ENCODE measurements around the gene PLCB1.
"Not testable (repeated sequence)": the region's sequence is repeated elsewhere in the genome, so short reads cannot be mapped to it uniquely, and the experiment has no call there.

PLCB1 gene

DNA sequence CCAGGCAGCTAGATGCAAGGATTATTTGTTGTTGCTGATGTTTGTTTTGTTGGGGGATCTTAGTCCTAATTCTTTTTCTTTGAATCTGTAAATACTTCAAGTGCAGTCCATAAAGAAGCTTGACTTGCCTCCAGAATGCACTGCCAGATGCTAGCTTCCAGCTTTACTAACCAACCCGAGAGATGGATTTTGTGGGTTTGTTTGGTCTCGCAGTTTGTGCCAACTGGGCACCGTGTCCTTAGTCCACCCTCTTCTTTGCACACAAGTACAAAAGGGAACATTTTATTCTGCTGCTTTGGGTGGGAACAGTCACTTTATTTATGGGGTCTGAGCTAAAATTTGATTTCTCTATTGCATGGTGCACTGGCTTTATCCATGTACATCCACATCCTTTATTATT lies 212.0 kb downstream of the PLCB1 start:
- H3K4me3 ChIP-seq (ENCODE audit: low read depth in 1 of 2, low read length in 2 of 2) = no peak overlapping the region
- peaks cover 0 to 35% of the 10 kb centered on the region in 2 donors for H3K4me1 ChIP-seq (ENCODE audit: control insufficient read depth in 1 of 2, insufficient read depth in 2 of 2, low read length in 2 of 2)
- H3K36me3 ChIP-seq (ENCODE audit: control insufficient read depth in 1 of 2, insufficient read depth in 2 of 2, low read length in 2 of 2) = no peaks in the 10 kb centered on the region
- H3K27me3 ChIP-seq (ENCODE audit: low read depth, low read length) = no peaks in the 10 kb centered on the region
- no peaks in the 10 kb centered on the region for H3K9me3 ChIP-seq (ENCODE audit: control insufficient read depth in 1 of 2, low read length in 2 of 2)
- no peak overlapping the region for H3K27ac ChIP-seq (ENCODE audit: low read length)

DNA sequence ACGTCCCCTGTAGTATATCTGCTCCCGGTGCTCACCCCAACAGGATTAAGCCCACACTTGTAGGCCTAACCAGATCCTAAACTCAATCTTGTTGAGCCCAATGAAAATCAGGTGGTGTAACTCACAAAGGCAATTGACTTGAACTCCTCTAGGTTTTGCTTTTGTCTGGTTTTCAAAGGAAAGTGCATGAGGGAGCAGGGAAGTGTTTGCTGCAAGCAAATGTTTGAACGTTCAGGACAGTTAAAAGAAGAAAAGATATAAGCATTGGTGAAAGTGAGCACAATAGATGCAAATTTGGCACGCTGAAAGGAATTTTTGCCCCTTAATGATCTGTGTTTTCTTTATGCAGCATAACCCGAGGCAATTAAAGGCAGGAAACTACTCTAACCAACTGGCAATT lies 212.6 kb downstream of the PLCB1 start:
- no peaks in the 10 kb centered on the region for H3K36me3 ChIP-seq (ENCODE audit: control insufficient read depth in 1 of 2, insufficient read depth in 2 of 2, low read length in 2 of 2)
- H3K4me1 ChIP-seq (ENCODE audit: control insufficient read depth in 1 of 2, insufficient read depth in 2 of 2, low read length in 2 of 2) = peaks cover 0 to 35% of the 10 kb centered on the region in 2 donors
- no peak overlapping the region for H3K4me3 ChIP-seq (ENCODE audit: low read depth in 1 of 2, low read length in 2 of 2)
- no peak overlapping the region for H3K27ac ChIP-seq (ENCODE audit: low read length)
- no peaks in the 10 kb centered on the region for H3K27me3 ChIP-seq (ENCODE audit: low read depth, low read length)
- no peaks in the 10 kb centered on the region for H3K9me3 ChIP-seq (ENCODE audit: control insufficient read depth in 1 of 2, low read length in 2 of 2)

DNA sequence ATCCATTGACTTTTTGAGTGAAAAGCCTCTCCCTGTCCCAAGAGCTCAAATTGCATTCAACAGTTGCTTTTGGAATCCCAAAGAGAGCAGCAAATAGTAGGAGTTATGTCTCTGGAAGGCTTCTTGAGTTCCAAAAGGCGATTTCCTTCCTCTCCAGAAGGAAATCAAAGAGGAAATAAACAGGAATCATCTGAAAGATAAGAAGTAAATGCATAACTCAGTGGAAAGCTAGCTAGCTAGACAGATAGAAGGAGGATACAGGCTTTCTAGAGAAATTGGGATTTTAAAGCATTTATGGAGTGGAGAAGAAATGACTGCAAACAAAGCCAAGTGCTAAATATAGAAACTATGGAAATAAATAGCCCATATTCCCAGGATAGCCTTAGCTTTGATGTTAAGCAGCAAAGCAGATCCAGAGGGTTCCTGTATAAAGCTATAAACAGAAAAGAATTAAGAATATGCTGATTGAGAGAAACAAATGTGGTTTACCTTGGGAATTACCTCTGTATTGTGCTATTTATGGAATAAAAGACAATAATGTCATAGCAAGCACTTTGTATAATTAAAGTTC lies 214.7 kb downstream of the PLCB1 start:
- peaks cover 0 to 35% of the 10 kb centered on the region in 2 donors for H3K4me1 ChIP-seq (ENCODE audit: control insufficient read depth in 1 of 2, insufficient read depth in 2 of 2, low read length in 2 of 2)
- no peaks in the 10 kb centered on the region for H3K9me3 ChIP-seq (ENCODE audit: control insufficient read depth in 1 of 2, low read length in 2 of 2)
- H3K4me3 ChIP-seq (ENCODE audit: low read depth in 1 of 2, low read length in 2 of 2) = no peak overlapping the region
- H3K27ac ChIP-seq (ENCODE audit: low read length) = no peak overlapping the region
- H3K36me3 ChIP-seq (ENCODE audit: control insufficient read depth in 1 of 2, insufficient read depth in 2 of 2, low read length in 2 of 2) = no peaks in the 10 kb centered on the region
- H3K27me3 ChIP-seq (ENCODE audit: low read depth, low read length) = no peaks in the 10 kb centered on the region

DNA sequence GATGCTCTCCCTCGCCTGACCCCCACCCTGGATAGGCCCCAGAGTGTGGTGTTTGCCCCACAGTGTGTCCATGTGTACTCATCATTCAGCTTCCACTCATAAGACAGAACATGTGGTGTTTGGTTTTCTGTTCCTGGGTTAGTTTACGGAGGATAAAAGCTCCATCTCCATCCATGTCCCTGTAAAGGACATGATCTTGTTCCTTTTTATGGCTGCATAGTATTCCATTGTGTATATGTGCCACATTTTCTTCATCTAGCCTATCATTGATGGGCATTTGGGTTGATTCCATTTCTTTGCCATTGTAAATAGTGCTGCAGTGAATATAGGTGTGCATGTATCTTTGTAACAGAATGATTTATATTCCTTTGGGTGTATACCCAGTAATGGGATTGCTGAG lies 218.2 kb downstream of the PLCB1 start:
- not testable (repeated sequence) for H3K9me3 ChIP-seq (ENCODE audit: control insufficient read depth in 1 of 2, low read length in 2 of 2); H3K4me3 ChIP-seq (ENCODE audit: low read depth in 1 of 2, low read length in 2 of 2); H3K36me3 ChIP-seq (ENCODE audit: control insufficient read depth in 1 of 2, insufficient read depth in 2 of 2, low read length in 2 of 2); H3K27me3 ChIP-seq (ENCODE audit: low read depth, low read length); H3K27ac ChIP-seq (ENCODE audit: low read length)
- H3K4me1 ChIP-seq (ENCODE audit: control insufficient read depth in 1 of 2, insufficient read depth in 2 of 2, low read length in 2 of 2) = peaks cover 0 to 22% of the 10 kb centered on the region in 2 donors

DNA sequence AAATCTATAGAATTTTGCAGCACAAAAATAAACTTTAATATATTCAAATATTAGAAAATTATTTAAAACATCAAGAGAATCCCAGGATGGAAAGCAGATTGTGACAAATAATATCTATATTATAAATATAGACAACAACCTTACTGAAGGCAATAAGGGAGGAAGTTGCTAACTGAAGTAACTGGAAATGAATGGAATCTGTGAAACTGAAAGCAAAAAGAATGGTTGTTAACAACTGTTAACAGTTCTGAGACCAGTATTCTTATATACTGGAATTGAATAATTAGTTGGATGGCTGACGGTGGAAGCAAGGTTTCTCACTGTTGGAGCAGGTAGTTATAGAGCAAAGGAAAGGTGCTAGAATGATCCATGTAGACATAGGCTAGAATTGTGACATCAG lies 220.4 kb downstream of the PLCB1 start:
- Histone ChIP-seq H3K27me3 (ENCODE audit: low read depth, low read length) (no peaks in the 10 kb centered on the region), H3K4me3 (ENCODE audit: low read depth in 1 of 2, low read length in 2 of 2) (no peak overlapping the region), H3K9me3 (ENCODE audit: control insufficient read depth in 1 of 2, low read length in 2 of 2) (no peaks in the 10 kb centered on the region), H3K4me1 (ENCODE audit: control insufficient read depth in 1 of 2, insufficient read depth in 2 of 2, low read length in 2 of 2) (no peaks in the 10 kb centered on the region), H3K27ac (ENCODE audit: low read length) (no peak overlapping the region), H3K36me3 (ENCODE audit: control insufficient read depth in 1 of 2, insufficient read depth in 2 of 2, low read length in 2 of 2) (no peaks in the 10 kb centered on the region)

DNA sequence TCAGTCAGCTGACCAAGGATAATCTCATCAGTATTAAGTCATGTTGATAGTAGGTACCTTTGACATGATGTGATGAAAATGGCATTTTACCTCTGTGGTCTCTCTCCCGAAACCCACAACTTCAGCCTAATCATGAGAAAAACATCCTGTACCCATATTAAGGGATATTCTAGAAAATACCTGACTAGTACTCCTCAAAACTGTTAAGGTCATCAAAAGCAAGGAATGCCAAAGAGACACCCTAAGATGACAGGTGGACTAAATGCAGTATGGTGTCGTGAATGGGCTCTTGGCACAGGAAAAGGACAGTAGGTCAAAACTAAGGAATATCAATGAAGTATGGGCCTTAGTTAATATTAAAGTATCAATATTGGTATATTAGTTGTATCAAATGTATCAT lies 221.4 kb downstream of the PLCB1 start:
- no peak overlapping the region for H3K4me3 ChIP-seq (ENCODE audit: low read depth in 1 of 2, low read length in 2 of 2)
- no peak overlapping the region for H3K27ac ChIP-seq (ENCODE audit: low read length)
- H3K36me3 ChIP-seq (ENCODE audit: control insufficient read depth in 1 of 2, insufficient read depth in 2 of 2, low read length in 2 of 2) = no peaks in the 10 kb centered on the region
- H3K27me3 ChIP-seq (ENCODE audit: low read depth, low read length) = no peaks in the 10 kb centered on the region
- no peaks in the 10 kb centered on the region for H3K4me1 ChIP-seq (ENCODE audit: control insufficient read depth in 1 of 2, insufficient read depth in 2 of 2, low read length in 2 of 2)
- no peaks in the 10 kb centered on the region for H3K9me3 ChIP-seq (ENCODE audit: control insufficient read depth in 1 of 2, low read length in 2 of 2)

DNA sequence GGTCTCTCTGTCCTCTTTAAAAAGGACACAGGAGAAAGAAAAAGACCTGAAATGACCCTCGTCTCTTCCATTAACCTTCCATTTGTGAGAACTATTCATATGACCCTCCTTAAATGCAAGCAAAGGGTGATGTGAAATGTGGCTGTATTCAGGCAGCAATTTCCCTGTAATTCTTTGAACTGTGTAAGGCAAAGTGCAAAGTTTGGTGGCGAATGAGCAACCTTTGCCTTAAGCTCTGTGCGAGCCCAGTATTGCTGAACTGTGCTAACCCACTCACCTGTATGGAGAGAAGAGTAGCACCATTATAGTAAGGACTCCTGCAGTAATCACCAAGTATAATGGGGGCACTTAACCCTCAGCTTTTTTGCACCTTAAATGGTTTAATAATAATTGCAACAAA lies 223.4 kb downstream of the PLCB1 start:
- Histone ChIP-seq H3K4me1 (ENCODE audit: control insufficient read depth in 1 of 2, insufficient read depth in 2 of 2, low read length in 2 of 2) (peaks cover 0 to 7% of the 10 kb centered on the region in 2 donors), H3K27me3 (ENCODE audit: low read depth, low read length) (no peaks in the 10 kb centered on the region), H3K27ac (ENCODE audit: low read length) (no peak overlapping the region), H3K4me3 (ENCODE audit: low read depth in 1 of 2, low read length in 2 of 2) (no peak overlapping the region), H3K36me3 (ENCODE audit: control insufficient read depth in 1 of 2, insufficient read depth in 2 of 2, low read length in 2 of 2) (no peaks in the 10 kb centered on the region), H3K9me3 (ENCODE audit: control insufficient read depth in 1 of 2, low read length in 2 of 2) (no peaks in the 10 kb centered on the region)

DNA sequence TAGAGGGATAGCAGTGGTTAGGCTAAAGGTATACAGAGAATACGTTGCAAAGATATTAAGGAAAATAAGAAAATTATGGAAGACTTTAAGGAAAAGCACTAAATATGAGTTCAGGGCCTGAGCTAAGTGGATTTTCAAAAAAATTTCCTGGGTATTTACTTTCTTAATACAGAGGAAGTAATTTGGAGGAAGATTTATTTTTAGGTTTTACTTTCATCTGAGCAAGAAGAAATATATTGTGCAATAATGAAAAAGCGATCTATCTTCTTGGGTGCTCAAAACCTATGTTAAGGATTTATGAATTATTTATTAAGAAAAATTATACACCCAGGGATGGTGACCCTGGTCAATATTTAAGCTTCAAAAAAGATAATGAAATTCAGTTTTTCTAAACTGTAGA lies 224.7 kb downstream of the PLCB1 start:
- Histone ChIP-seq H3K4me3 (ENCODE audit: low read depth in 1 of 2, low read length in 2 of 2) (no peak overlapping the region), H3K36me3 (ENCODE audit: control insufficient read depth in 1 of 2, insufficient read depth in 2 of 2, low read length in 2 of 2) (no peaks in the 10 kb centered on the region), H3K4me1 (ENCODE audit: control insufficient read depth in 1 of 2, insufficient read depth in 2 of 2, low read length in 2 of 2) (peaks cover 0 to 17% of the 10 kb centered on the region in 2 donors), H3K27ac (ENCODE audit: low read length) (no peak overlapping the region), H3K9me3 (ENCODE audit: control insufficient read depth in 1 of 2, low read length in 2 of 2) (no peaks in the 10 kb centered on the region), H3K27me3 (ENCODE audit: low read depth, low read length) (no peaks in the 10 kb centered on the region)

DNA sequence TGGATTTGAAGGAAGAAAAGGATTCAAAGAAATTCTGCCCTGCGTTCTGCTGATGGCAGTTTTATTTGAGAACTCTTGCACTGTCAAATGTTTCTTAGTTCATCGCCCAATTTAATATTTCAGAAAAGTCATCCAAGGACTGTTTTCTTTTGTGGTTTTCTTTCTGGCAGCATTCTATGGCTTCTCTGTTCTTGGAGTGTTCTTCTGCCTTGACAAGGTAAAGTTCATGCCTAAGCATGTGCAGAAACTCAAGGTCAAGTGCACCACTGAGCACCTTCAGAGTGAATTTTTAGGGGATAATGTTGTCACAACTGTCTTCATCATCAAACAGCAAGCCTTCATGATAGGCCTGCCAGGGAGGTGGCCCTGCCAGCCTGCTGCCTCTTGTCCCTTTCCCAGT lies 225.6 kb downstream of the PLCB1 start:
- Histone ChIP-seq H3K9me3 (ENCODE audit: control insufficient read depth in 1 of 2, low read length in 2 of 2) (no peaks in the 10 kb centered on the region), H3K4me3 (ENCODE audit: low read depth in 1 of 2, low read length in 2 of 2) (no peak overlapping the region), H3K36me3 (ENCODE audit: control insufficient read depth in 1 of 2, insufficient read depth in 2 of 2, low read length in 2 of 2) (no peaks in the 10 kb centered on the region), H3K4me1 (ENCODE audit: control insufficient read depth in 1 of 2, insufficient read depth in 2 of 2, low read length in 2 of 2) (peaks cover 0 to 17% of the 10 kb centered on the region in 2 donors), H3K27ac (ENCODE audit: low read length) (no peak overlapping the region), H3K27me3 (ENCODE audit: low read depth, low read length) (no peaks in the 10 kb centered on the region)

DNA sequence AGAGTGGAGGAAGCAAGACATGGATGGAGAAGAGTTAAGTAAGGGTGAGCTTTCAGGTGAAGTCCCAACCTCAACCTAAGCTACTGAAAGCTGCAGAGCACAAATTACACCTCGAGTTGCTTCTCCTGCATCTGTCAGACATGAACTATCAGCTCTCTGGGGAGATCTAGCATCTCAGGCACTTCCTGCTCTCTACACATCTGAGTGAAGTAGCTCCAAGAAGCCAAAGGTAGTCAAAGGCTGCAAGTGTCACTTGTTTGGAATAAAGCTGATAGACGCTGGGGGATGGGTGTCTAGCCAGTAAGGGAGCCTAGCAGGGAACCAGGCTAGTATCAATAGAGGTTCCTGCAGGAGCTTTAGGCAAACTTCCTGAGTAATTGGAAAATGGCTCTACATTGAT lies 228.0 kb downstream of the PLCB1 start:
- no peaks in the 10 kb centered on the region for H3K36me3 ChIP-seq (ENCODE audit: control insufficient read depth in 1 of 2, insufficient read depth in 2 of 2, low read length in 2 of 2)
- no peak overlapping the region for H3K4me3 ChIP-seq (ENCODE audit: low read depth in 1 of 2, low read length in 2 of 2)
- H3K27me3 ChIP-seq (ENCODE audit: low read depth, low read length) = no peaks in the 10 kb centered on the region
- H3K4me1 ChIP-seq (ENCODE audit: control insufficient read depth in 1 of 2, insufficient read depth in 2 of 2, low read length in 2 of 2) = peaks cover 0 to 17% of the 10 kb centered on the region in 2 donors
- no peak overlapping the region for H3K27ac ChIP-seq (ENCODE audit: low read length)
- no peaks in the 10 kb centered on the region for H3K9me3 ChIP-seq (ENCODE audit: control insufficient read depth in 1 of 2, low read length in 2 of 2)

DNA sequence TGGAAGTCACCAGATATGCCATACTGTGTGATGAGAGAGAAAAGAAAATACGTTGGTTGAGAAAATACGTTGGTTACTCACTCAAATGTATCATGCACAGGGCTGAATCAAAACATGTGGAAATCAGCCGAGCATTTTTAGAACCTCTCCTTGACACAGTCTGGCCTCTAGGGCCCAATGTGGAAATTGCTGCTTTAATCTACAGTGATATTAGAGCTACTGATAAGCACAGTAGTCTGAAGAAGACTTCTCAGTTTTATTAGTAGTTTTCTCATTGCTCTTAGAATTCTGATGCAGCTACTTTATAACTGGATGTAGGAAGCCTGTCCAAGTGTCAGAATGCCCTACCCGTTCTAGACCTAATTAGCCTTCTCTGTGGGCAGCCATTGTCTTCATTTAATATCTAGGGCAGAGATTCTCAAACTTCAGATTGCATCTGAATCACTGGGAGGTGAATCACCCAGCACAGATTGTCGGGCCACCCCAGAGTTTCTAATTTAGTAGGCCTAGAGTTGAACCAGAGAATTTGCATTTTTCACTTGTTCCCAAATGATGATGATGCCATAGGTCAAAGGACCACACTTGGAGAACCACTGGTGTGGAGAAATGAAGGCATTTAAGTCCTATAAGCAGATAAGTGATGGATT lies 229.1 kb downstream of the PLCB1 start:
- H3K27ac ChIP-seq (ENCODE audit: low read length) = no peak overlapping the region
- H3K4me3 ChIP-seq (ENCODE audit: low read depth in 1 of 2, low read length in 2 of 2) = no peak overlapping the region
- peaks cover 0 to 17% of the 10 kb centered on the region in 2 donors for H3K4me1 ChIP-seq (ENCODE audit: control insufficient read depth in 1 of 2, insufficient read depth in 2 of 2, low read length in 2 of 2)
- H3K9me3 ChIP-seq (ENCODE audit: control insufficient read depth in 1 of 2, low read length in 2 of 2) = no peaks in the 10 kb centered on the region
- no peaks in the 10 kb centered on the region for H3K27me3 ChIP-seq (ENCODE audit: low read depth, low read length)
- H3K36me3 ChIP-seq (ENCODE audit: control insufficient read depth in 1 of 2, insufficient read depth in 2 of 2, low read length in 2 of 2) = no peaks in the 10 kb centered on the region

DNA sequence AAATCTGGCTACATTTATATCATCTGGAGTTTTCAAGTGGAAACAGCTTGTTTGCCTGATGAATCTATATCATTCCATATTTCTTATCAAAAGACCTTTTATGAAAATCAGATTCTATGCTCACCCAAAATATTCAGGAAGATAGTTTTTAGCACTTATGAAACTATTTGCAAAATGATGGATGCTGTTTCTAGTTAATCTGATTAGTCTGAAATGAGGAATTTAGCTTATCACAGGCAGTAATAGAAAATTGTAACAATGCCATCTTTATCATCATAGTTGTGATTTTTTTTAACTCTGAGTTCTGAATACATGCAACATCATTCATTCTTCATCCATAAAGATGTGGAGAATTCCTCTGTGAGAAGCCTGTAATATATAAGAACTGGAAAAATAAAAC lies 229.7 kb downstream of the PLCB1 start:
- H3K27me3 ChIP-seq (ENCODE audit: low read depth, low read length) = no peaks in the 10 kb centered on the region
- H3K9me3 ChIP-seq (ENCODE audit: control insufficient read depth in 1 of 2, low read length in 2 of 2) = no peaks in the 10 kb centered on the region
- H3K4me1 ChIP-seq (ENCODE audit: control insufficient read depth in 1 of 2, insufficient read depth in 2 of 2, low read length in 2 of 2) = peaks cover 0 to 17% of the 10 kb centered on the region in 2 donors
- no peaks in the 10 kb centered on the region for H3K36me3 ChIP-seq (ENCODE audit: control insufficient read depth in 1 of 2, insufficient read depth in 2 of 2, low read length in 2 of 2)
- no peak overlapping the region for H3K4me3 ChIP-seq (ENCODE audit: low read depth in 1 of 2, low read length in 2 of 2)
- H3K27ac ChIP-seq (ENCODE audit: low read length) = no peak overlapping the region
